A673 (cell line): ENCODE measurements around the gene LDLRAD3. TPM values are rescaled to one million over a fixed set of nuclear protein-coding genes. Genes with fewer than 3 reads are reported as not detected.

Experiments used
- BruUV-seq: library from RNA; stranded (reverse); fragments of 400-500 nt; replicated peaks from 2 replicates; lab custom pipeline; 2021; lab: Mats Ljungman, UMichigan
- CTCF ChIA-PET: fragments of 300-600 bp; sonication (Branson Sonifier 250); formaldehyde crosslinking; loops from one replicate; lab custom pipeline; 2022; ENCODE audit warnings: antibody characterized with exemption; lab: Charles Lee
- POLR2A ChIA-PET: fragments of 300-600 bp; sonication (Branson Sonifier 250); formaldehyde crosslinking; loops from one replicate; lab custom pipeline; 2022; ENCODE audit warnings: antibody characterized with exemption; ENCODE audit not compliant: low non-redundant PET; lab: Charles Lee
- DNase-seq: peaks from one replicate; pipeline ENCODE4 v3.0.0-alpha.2; 2015; ENCODE audit warnings: low spot score
- H3K27ac ChIP-seq: fragments of 200-600 bp; sonication (generic); 2 replicates; pipeline ENCODE4 v1.5.1; 2016; ENCODE audit warnings: mixed run types, low read depth, mild to moderate bottlenecking, mixed read lengths, antibody characterized with exemption, low read length; ENCODE audit not compliant: poor library complexity, severe bottlenecking
- H3K27me3 ChIP-seq: fragments of 200-600 bp; sonication (generic); replicated peaks from 2 replicates; pipeline ENCODE4 v1.6.1; 2017; ENCODE audit warnings: mixed run types, low read depth, mild to moderate bottlenecking, mixed read lengths, antibody characterized with exemption, low read length; ENCODE audit not compliant: insufficient read depth, poor library complexity
- H3K36me3 ChIP-seq: fragments of 200-600 bp; sonication (generic); 2 replicates; pipeline ENCODE4 v1.6.1; 2016; ENCODE audit warnings: mixed run types, mild to moderate bottlenecking, mixed read lengths, antibody characterized with exemption, low read length; ENCODE audit not compliant: insufficient read depth, poor library complexity, severe bottlenecking
- H3K4me1 ChIP-seq: fragments of 200-600 bp; sonication (generic); 2 replicates; pipeline ENCODE4 v1.6.1; 2017; ENCODE audit warnings: mixed run types, mild to moderate bottlenecking, mixed read lengths, antibody characterized with exemption, low read length; ENCODE audit not compliant: insufficient read depth, poor library complexity, severe bottlenecking
- H3K4me3 ChIP-seq: fragments of 200-600 bp; sonication (generic); 2 replicates; pipeline ENCODE4 v1.5.1; 2016; ENCODE audit warnings: low read depth, mixed run types, mild to moderate bottlenecking, mixed read lengths, low read length; ENCODE audit not compliant: poor library complexity, severe bottlenecking
- H3K9me3 ChIP-seq: fragments of 200-600 bp; sonication (generic); 2 replicates; pipeline ENCODE4 v1.6.1; 2016; ENCODE audit warnings: mixed run types, low read depth, mild to moderate bottlenecking, mixed read lengths, antibody characterized with exemption, low read length; ENCODE audit not compliant: poor library complexity, severe bottlenecking
- EZH2 ChIP-seq: fragments of 200-600 bp; sonication (generic); IDR thresholded peaks from 2 replicates; pipeline ENCODE4 v1.6.1; 2017; ENCODE audit warnings: borderline replicate concordance, low read depth, mild to moderate bottlenecking, mixed read lengths, antibody characterized with exemption, low read length; ENCODE audit not compliant: poor library complexity, severe bottlenecking
- intact Hi-C: fragments of 100-400 bp; cut with micrococcal nuclease; formaldehyde crosslinking; loops from one replicate; pipeline ENCODE4 v1.10.0; 2022; ENCODE audit not compliant: unreplicated experiment
- total RNA-seq: library from RNA; stranded (reverse); gene quantifications from 2 replicates; pipeline ENCODE4 v1.2.3, GENCODE V29; 2021
- TF ChIP-seq, protein P1 (sequence below): fragments of 300-800, 200-600 bp; sonication (generic); conservative IDR thresholded peaks from 2 replicates; pipeline ENCODE4 v1.5.1; 2017; ENCODE audit warnings: low read depth, mild to moderate bottlenecking, antibody characterized with exemption, low read length, moderate library complexity, mixed read lengths

LDLRAD3 gene
- total RNA-seq, 1 experiment from 2014 or later = 13.1 TPM

GRCh38 chr11:35992548-35992947, 48.7 kb downstream of the LDLRAD3 start:
- POLR2A ChIA-PET = no interaction called here
- Histone ChIP-seq H3K4me1 (no peaks in the 10 kb centered on the region), H3K36me3 (no peaks in the 10 kb centered on the region), H3K4me3 (no peak overlapping the region), H3K27ac (no peak overlapping the region), H3K27me3 (no peaks in the 10 kb centered on the region), H3K9me3 (peaks cover 11% of the 10 kb centered on the region)
- intact Hi-C loops = no loop called here
- DNase-seq = no peak
- TF ChIP-seq, protein P1, sequence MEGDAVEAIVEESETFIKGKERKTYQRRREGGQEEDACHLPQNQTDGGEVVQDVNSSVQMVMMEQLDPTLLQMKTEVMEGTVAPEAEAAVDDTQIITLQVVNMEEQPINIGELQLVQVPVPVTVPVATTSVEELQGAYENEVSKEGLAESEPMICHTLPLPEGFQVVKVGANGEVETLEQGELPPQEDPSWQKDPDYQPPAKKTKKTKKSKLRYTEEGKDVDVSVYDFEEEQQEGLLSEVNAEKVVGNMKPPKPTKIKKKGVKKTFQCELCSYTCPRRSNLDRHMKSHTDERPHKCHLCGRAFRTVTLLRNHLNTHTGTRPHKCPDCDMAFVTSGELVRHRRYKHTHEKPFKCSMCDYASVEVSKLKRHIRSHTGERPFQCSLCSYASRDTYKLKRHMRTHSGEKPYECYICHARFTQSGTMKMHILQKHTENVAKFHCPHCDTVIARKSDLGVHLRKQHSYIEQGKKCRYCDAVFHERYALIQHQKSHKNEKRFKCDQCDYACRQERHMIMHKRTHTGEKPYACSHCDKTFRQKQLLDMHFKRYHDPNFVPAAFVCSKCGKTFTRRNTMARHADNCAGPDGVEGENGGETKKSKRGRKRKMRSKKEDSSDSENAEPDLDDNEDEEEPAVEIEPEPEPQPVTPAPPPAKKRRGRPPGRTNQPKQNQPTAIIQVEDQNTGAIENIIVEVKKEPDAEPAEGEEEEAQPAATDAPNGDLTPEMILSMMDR = no peak
- no peak for TF ChIP-seq EZH2
- CTCF ChIA-PET = no interaction called here
- BruUV-seq = no TSS peak

DNA sequence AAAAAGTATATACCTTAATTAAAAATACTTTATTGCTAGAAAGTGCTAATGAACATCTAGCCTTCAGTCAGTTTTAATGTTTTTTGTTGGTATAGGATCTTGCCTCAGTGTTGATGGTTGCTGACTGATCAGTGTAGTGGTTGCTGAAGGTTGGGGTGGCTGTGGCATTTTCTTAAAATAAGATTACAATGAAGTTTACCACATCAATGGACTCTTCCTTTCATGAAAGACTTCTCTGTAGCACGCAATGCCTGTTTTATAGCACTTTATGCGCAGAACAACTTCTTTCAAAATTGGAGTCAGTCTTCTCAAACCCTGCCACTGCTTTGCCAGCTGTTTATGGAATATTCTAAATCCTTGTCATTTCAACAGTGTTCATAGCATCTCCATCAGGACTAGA, 50.6 kb downstream of the LDLRAD3 start:
- BruUV-seq = no TSS peak
- CTCF ChIA-PET = no interaction called here
- TF ChIP-seq EZH2 = no peak
- no peak for DNase-seq
- intact Hi-C loops = no loop called here
- peaks cover 7% of the 10 kb centered on the region for H3K9me3 ChIP-seq
- no peaks in the 10 kb centered on the region for H3K4me1 ChIP-seq
- H3K27me3 ChIP-seq = no peaks in the 10 kb centered on the region
- no peak overlapping the region for H3K27ac ChIP-seq
- H3K4me3 ChIP-seq = no peak overlapping the region
- H3K36me3 ChIP-seq = no peaks in the 10 kb centered on the region
- POLR2A ChIA-PET = no interaction called here

GRCh38 chr11:35995681-35996271, 51.9 kb downstream of the LDLRAD3 start:
- intact Hi-C loops = no loop called here
- TF ChIP-seq EZH2 = no peak
- TF ChIP-seq, protein P1 = no peak
- CTCF ChIA-PET = no interaction called here
- Histone ChIP-seq H3K27me3 (no peaks in the 10 kb centered on the region), H3K9me3 (peaks cover 7% of the 10 kb centered on the region), H3K4me1 (no peaks in the 10 kb centered on the region), H3K4me3 (no peak overlapping the region), H3K27ac (no peak overlapping the region), H3K36me3 (no peaks in the 10 kb centered on the region)
- BruUV-seq = no TSS peak
- POLR2A ChIA-PET = interaction anchor here (0.6 kb wide), 1 partner anchor 308 kb away, joined by 5 read pairs; no protein-coding TSS in a partner anchor
- DNase-seq = no peak
